NCI-H82 treated with DMSO at 0.1 percent for 48 hours (cell line): ENCODE data around the gene TFR2.

Source experiments
- DNase-seq: peaks from one replicate; lab custom pipeline; 2025; ENCODE audit not compliant: unreplicated experiment; lab: John Stamatoyannopoulos, UW

TFR2 gene

GRCh38 chr7:100573691-100574361, 67.5 kb downstream of the TFR2 start, which contains the start of gene SAP25:
Gene SAP25, minus strand, starts transcription at chr7:100573900. Its CDS starts 158 bp downstream, at chr7:100573742.
- no peak for DNase-seq

- no peak for DNase-seq
Measured at GRCh38 chr7:100572949-100573675, 68.2 kb downstream of the TFR2 start.

GRCh38 chr7:100572281-100572948, 68.9 kb downstream of the TFR2 start:
- DNase-seq = no peak

- no peak for DNase-seq
Measured at GRCh38 chr7:100571829-100572116, 69.6 kb downstream of the TFR2 start.

- DNase-seq = no peak
Measured at GRCh38 chr7:100570954-100571828, 70.2 kb downstream of the TFR2 start.
